Activated T-helper 2 cell treated with anti-CD3 and anti-CD28 coated beads, Interferon-gamma antibody, Interleukin-2, Interleukin-4, amounts not matched to agents 10 μg/mL and 5 μg/mL and 100 μg/mL, durations not matched to agents 14 hours and 24 hours and 36 hours (primary cell): ENCODE results near the gene EPHX1. TPM values are rescaled to one million over a fixed set of nuclear protein-coding genes. Genes with fewer than 3 reads are reported as not detected.
A peak's percentile ranks its signal among the peaks of the same experiment; 100 is the strongest.

Source experiments
- DNase-seq: peaks from one replicate; pipeline ENCODE4 v3.0.0; 2021; ENCODE audit warnings: low spot score
- H3K27ac Mint-ChIP-seq: one replicate; pipeline ENCODE4 v1.8.0; 2021; ENCODE audit warnings: mixed read lengths
- H3K27me3 Mint-ChIP-seq: one replicate; pipeline ENCODE4 v1.8.0; 2021; ENCODE audit warnings: low read depth, mixed read lengths
- H3K36me3 Mint-ChIP-seq: one replicate; pipeline ENCODE4 v1.8.0; 2021; ENCODE audit warnings: low read depth, mixed read lengths
- H3K4me1 Mint-ChIP-seq: one replicate; pipeline ENCODE4 v1.8.0; 2021; ENCODE audit warnings: low read depth, mixed read lengths
- H3K4me3 Mint-ChIP-seq: one replicate; pipeline ENCODE4 v1.8.0; 2021; ENCODE audit warnings: low read depth, mild to moderate bottlenecking, moderate library complexity, mixed read lengths
- H3K9me3 Mint-ChIP-seq: one replicate; pipeline ENCODE4 v1.8.0; 2021; ENCODE audit warnings: mixed read lengths
- intact Hi-C: fragments of 100-400 bp; cut with micrococcal nuclease; formaldehyde crosslinking; loops from one replicate; pipeline ENCODE4 v1.15.1; 2023
- total RNA-seq: library from RNA; stranded (reverse); gene quantifications from 2 replicates; pipeline ENCODE4 v1.2.3, GENCODE V29; 2022

The EPHX1 gene
- total RNA-seq, 1 donor from 2014 or later, result 2.2 TPM

- intact Hi-C loops, result loop anchor here (1.0 to 5.0 kb wide), 3 partner anchors 15 to 45 kb away; partner anchors contain the start of gene TMEM63A
- Mint-ChIP-seq H3K27me3 (no peaks in the 10 kb centered on the region), H3K4me1 (peaks cover 30% of the 10 kb centered on the region), H3K4me3 (peak overlapping the region; percentile 30), H3K27ac (no peak overlapping the region), H3K9me3 (no peaks in the 10 kb centered on the region), H3K36me3 (peaks cover 63% of the 10 kb centered on the region)
- DNase-seq, result no peak
Measured at GRCh38 chr1:225866981-225867380, 57.1 kb downstream of the EPHX1 start.

GRCh38 chr1:225868631-225869330, 58.9 kb downstream of the EPHX1 start:
- H3K27me3 Mint-ChIP-seq, result no peaks in the 10 kb centered on the region
- H3K27ac Mint-ChIP-seq, result no peak overlapping the region
- H3K4me1 Mint-ChIP-seq, result peaks cover 31% of the 10 kb centered on the region
- DNase-seq, result no peak
- peaks cover 63% of the 10 kb centered on the region for H3K36me3 Mint-ChIP-seq
- no peak overlapping the region for H3K4me3 Mint-ChIP-seq
- no peaks in the 10 kb centered on the region for H3K9me3 Mint-ChIP-seq
- intact Hi-C loops, result loop anchor here (5.0 kb wide), 1 partner anchor 44 kb away; no protein-coding TSS in a partner anchor

- intact Hi-C loops, result no loop called here
- Mint-ChIP-seq H3K27ac (no peak overlapping the region), H3K4me3 (no peak overlapping the region), H3K36me3 (peaks cover 58% of the 10 kb centered on the region), H3K27me3 (no peaks in the 10 kb centered on the region), H3K4me1 (peaks cover 25% of the 10 kb centered on the region), H3K9me3 (no peaks in the 10 kb centered on the region)
- DNase-seq, result no peak
Measured at GRCh38 chr1:225870911-225871310, 61.0 kb downstream of the EPHX1 start.

- DNase-seq, result no peak
- H3K36me3 Mint-ChIP-seq, result peaks cover 57% of the 10 kb centered on the region
- H3K27ac Mint-ChIP-seq, result no peak overlapping the region
- H3K9me3 Mint-ChIP-seq, result no peaks in the 10 kb centered on the region
- no peak overlapping the region for H3K4me3 Mint-ChIP-seq
- peaks cover 19% of the 10 kb centered on the region for H3K4me1 Mint-ChIP-seq
- intact Hi-C loops, result no loop called here
- no peaks in the 10 kb centered on the region for H3K27me3 Mint-ChIP-seq
Measured at GRCh38 chr1:225871359-225872074, 61.6 kb downstream of the EPHX1 start.

- H3K36me3 Mint-ChIP-seq, result peaks cover 54% of the 10 kb centered on the region
Measured at GRCh38 chr1:225872075-225872430, 62.1 kb downstream of the EPHX1 start.

GRCh38 chr1:225873281-225873850, 63.4 kb downstream of the EPHX1 start:
- Mint-ChIP-seq H3K36me3 (peaks cover 49% of the 10 kb centered on the region), H3K4me3 (no peak overlapping the region), H3K27me3 (no peaks in the 10 kb centered on the region), H3K27ac (no peak overlapping the region), H3K4me1 (peaks cover 11% of the 10 kb centered on the region), H3K9me3 (no peaks in the 10 kb centered on the region)
- DNase-seq, result no peak
- intact Hi-C loops, result no loop called here

More at GRCh38 chr1:225872075-225872430, 62.1 kb downstream of the EPHX1 start:
- intact Hi-C loops, result no loop called here
- H3K9me3 Mint-ChIP-seq, result no peaks in the 10 kb centered on the region
- no peak overlapping the region for H3K4me3 Mint-ChIP-seq
- no peak overlapping the region for H3K27ac Mint-ChIP-seq
- DNase-seq, result no peak
- peaks cover 13% of the 10 kb centered on the region for H3K4me1 Mint-ChIP-seq
- H3K27me3 Mint-ChIP-seq, result no peaks in the 10 kb centered on the region

- Mint-ChIP-seq H3K9me3 (no peaks in the 10 kb centered on the region), H3K4me1 (peaks cover 21% of the 10 kb centered on the region), H3K27ac (no peak overlapping the region), H3K27me3 (no peaks in the 10 kb centered on the region), H3K36me3 (peaks cover 43% of the 10 kb centered on the region), H3K4me3 (no peak overlapping the region)
- no peak for DNase-seq
- intact Hi-C loops, result no loop called here
Measured at GRCh38 chr1:225874431-225874830, 64.5 kb downstream of the EPHX1 start.

- no peaks in the 10 kb centered on the region for H3K9me3 Mint-ChIP-seq
- H3K36me3 Mint-ChIP-seq, result peaks cover 42% of the 10 kb centered on the region
- intact Hi-C loops, result no loop called here
- H3K27ac Mint-ChIP-seq, result no peak overlapping the region
- H3K4me1 Mint-ChIP-seq, result peaks cover 29% of the 10 kb centered on the region
- DNase-seq, result no peak
- H3K4me3 Mint-ChIP-seq, result no peak overlapping the region
- H3K27me3 Mint-ChIP-seq, result no peaks in the 10 kb centered on the region
Measured at GRCh38 chr1:225875044-225875815, 65.3 kb downstream of the EPHX1 start.

GRCh38 chr1:225876900-225877510, 67.1 kb downstream of the EPHX1 start:
- H3K27me3 Mint-ChIP-seq, result no peaks in the 10 kb centered on the region
- peaks cover 25% of the 10 kb centered on the region for H3K36me3 Mint-ChIP-seq
- DNase-seq, result no peak
- H3K27ac Mint-ChIP-seq, result no peak overlapping the region
- H3K4me3 Mint-ChIP-seq, result no peak overlapping the region
- intact Hi-C loops, result no loop called here
- peaks cover 36% of the 10 kb centered on the region for H3K4me1 Mint-ChIP-seq
- H3K9me3 Mint-ChIP-seq, result no peaks in the 10 kb centered on the region

GRCh38 chr1:225877580-225877979, 67.7 kb downstream of the EPHX1 start:
- H3K27ac Mint-ChIP-seq, result no peak overlapping the region
- H3K4me1 Mint-ChIP-seq, result peaks cover 35% of the 10 kb centered on the region
- DNase-seq, result no peak
- H3K27me3 Mint-ChIP-seq, result no peaks in the 10 kb centered on the region
- H3K4me3 Mint-ChIP-seq, result no peak overlapping the region
- intact Hi-C loops, result no loop called here
- no peaks in the 10 kb centered on the region for H3K9me3 Mint-ChIP-seq
- H3K36me3 Mint-ChIP-seq, result peaks cover 24% of the 10 kb centered on the region

- peaks cover 37% of the 10 kb centered on the region for H3K4me1 Mint-ChIP-seq
- no peaks in the 10 kb centered on the region for H3K9me3 Mint-ChIP-seq
- peaks cover 20% of the 10 kb centered on the region for H3K36me3 Mint-ChIP-seq
- peaks cover 2% of the 10 kb centered on the region for H3K27me3 Mint-ChIP-seq
- H3K27ac Mint-ChIP-seq, result no peak overlapping the region
- DNase-seq, result no peak
- intact Hi-C loops, result no loop called here
- no peak overlapping the region for H3K4me3 Mint-ChIP-seq
Measured at GRCh38 chr1:225878282-225878681, 68.4 kb downstream of the EPHX1 start.

- intact Hi-C loops, result loop anchor here (2.0 to 5.0 kb wide), 2 partner anchors 103 to 118 kb away; partner anchors contain the start of genes SDE2 and SRP9
- Mint-ChIP-seq H3K36me3 (peaks cover 12% of the 10 kb centered on the region), H3K9me3 (no peaks in the 10 kb centered on the region), H3K4me3 (no peak overlapping the region), H3K27me3 (peaks cover 8% of the 10 kb centered on the region), H3K27ac (no peak overlapping the region), H3K4me1 (peaks cover 42% of the 10 kb centered on the region)
- DNase-seq, result no peak
Measured at GRCh38 chr1:225879521-225880221, 69.7 kb downstream of the EPHX1 start.
